AML-193 (cell line): ENCODE measurements around the gene SRRT.
"Not testable (repeated sequence)": the region's sequence is repeated elsewhere in the genome, so short reads cannot be mapped to it uniquely, and the experiment has no call there.

Experiments
- DNase-seq, 2 experiments: peaks; one replicate each; lab custom pipeline; 2025; lab: John Stamatoyannopoulos, UW

SRRT gene

GRCh38 chr7:100874577-100875355 lies at the start of gene SRRT:
Gene SRRT, plus strand, starts transcription at chr7:100875103. Its CDS starts 488 bp downstream, at chr7:100875591.
- peak; percentile 91 to 93 for DNase-seq

GRCh38 chr7:100825215-100825671 lies 49.7 kb upstream of the SRRT start:
- DNase-seq = no peak

GRCh38 chr7:100825751-100826513 lies 49.0 kb upstream of the SRRT start:
- peak; percentile 40 to 43 for DNase-seq

GRCh38 chr7:100826514-100827329 lies 48.2 kb upstream of the SRRT start:
- no peak for DNase-seq

- DNase-seq = no peak
Observed at GRCh38 chr7:100827330-100828226, 47.3 kb upstream of the SRRT start, which contains the start of gene EPHB4. Gene EPHB4, minus strand, starts transcription at chr7:100827523. Its CDS starts 493 bp downstream, at chr7:100827030.

- no peak for DNase-seq
Observed at GRCh38 chr7:100829150-100829716, 45.7 kb upstream of the SRRT start.

GRCh38 chr7:100830396-100830795 lies 44.5 kb upstream of the SRRT start:
- no peak for DNase-seq

GRCh38 chr7:100832281-100832633 lies 42.6 kb upstream of the SRRT start:
- no peak for DNase-seq

- DNase-seq = no peak
Observed at GRCh38 chr7:100835903-100836811, 38.7 kb upstream of the SRRT start.

GRCh38 chr7:100836812-100837098 lies 38.1 kb upstream of the SRRT start:
- DNase-seq = no peak

GRCh38 chr7:100837099-100837836 lies 37.6 kb upstream of the SRRT start:
- DNase-seq = peak; percentile 43 to 59

- DNase-seq = no peak
Observed at GRCh38 chr7:100839361-100839760, 35.5 kb upstream of the SRRT start.

- DNase-seq = no peak
Observed at GRCh38 chr7:100840470-100841100, 34.3 kb upstream of the SRRT start.

- no peak for DNase-seq
Observed at GRCh38 chr7:100847360-100847759, 27.5 kb upstream of the SRRT start.

- DNase-seq = peak; percentile 77 to 85
Observed at GRCh38 chr7:100852048-100852872, 22.6 kb upstream of the SRRT start, which contains the start of gene SLC12A9. Gene SLC12A9, plus strand, starts transcription at chr7:100852713. Its CDS starts 1,485 bp downstream, at chr7:100854198.

GRCh38 chr7:100854146-100854895 lies 20.6 kb upstream of the SRRT start:
- no peak for DNase-seq

- not testable (repeated sequence) for DNase-seq
Observed at GRCh38 chr7:100854899-100855298, 20.0 kb upstream of the SRRT start.
